ENCODE measurements around the gene BET1L.
"Not testable (repeated sequence)": the region's sequence is repeated elsewhere in the genome, so short reads cannot be mapped to it uniquely, and the experiment has no call there.

Gene BET1L

GRCh38 chr11:221539-221938 is 14.3 kb upstream of the BET1L start:
- H3K4me3 ChIP-seq (replicated peaks; ENCODE audit: low read depth, low read length), result no peak overlapping the region
- no peak for DNase-seq (ENCODE audit: low read depth)
- no peak for TF ChIP-seq CTCF (IDR thresholded peaks at IDR 0.05; ENCODE audit: low read length, missing control alignments)

- DNase-seq (ENCODE audit: low read depth); H3K4me3 ChIP-seq (replicated peaks; ENCODE audit: low read depth, low read length): not testable (repeated sequence)
Observed at GRCh38 chr11:220641-221215, 13.5 kb upstream of the BET1L start.

GRCh38 chr11:218815-219593 is 11.8 kb upstream of the BET1L start:
- no peak for TF ChIP-seq CTCF (IDR thresholded peaks at IDR 0.05; ENCODE audit: low read length, missing control alignments)
- DNase-seq (ENCODE audit: low read depth), result no peak
- no peak overlapping the region for H3K4me3 ChIP-seq (replicated peaks; ENCODE audit: low read depth, low read length)

- no peak for TF ChIP-seq CTCF (IDR thresholded peaks at IDR 0.05; ENCODE audit: low read length, missing control alignments)
- DNase-seq (ENCODE audit: low read depth), result no peak
- no peak overlapping the region for H3K4me3 ChIP-seq (replicated peaks; ENCODE audit: low read depth, low read length)
Observed at GRCh38 chr11:217704-218103, 10.5 kb upstream of the BET1L start.

GRCh38 chr11:216081-216974 is 9.1 kb upstream of the BET1L start:
- no peak for DNase-seq (ENCODE audit: low read depth)
- no peak for TF ChIP-seq CTCF (IDR thresholded peaks at IDR 0.05; ENCODE audit: low read length, missing control alignments)
- H3K4me3 ChIP-seq (replicated peaks; ENCODE audit: low read depth, low read length), result no peak overlapping the region

- no peak for TF ChIP-seq CTCF (IDR thresholded peaks at IDR 0.05; ENCODE audit: low read length, missing control alignments)
- DNase-seq (ENCODE audit: low read depth), result no peak
Observed at GRCh38 chr11:215581-216037, 8.4 kb upstream of the BET1L start.

GRCh38 chr11:214083-214482 is 6.9 kb upstream of the BET1L start:
- H3K4me3 ChIP-seq (replicated peaks; ENCODE audit: low read depth, low read length), result no peak overlapping the region

More at GRCh38 chr11:215581-216037, 8.4 kb upstream of the BET1L start:
- no peak overlapping the region for H3K4me3 ChIP-seq (replicated peaks; ENCODE audit: low read depth, low read length)

More at GRCh38 chr11:214083-214482, 6.9 kb upstream of the BET1L start:
- no peak for TF ChIP-seq CTCF (IDR thresholded peaks at IDR 0.05; ENCODE audit: low read length, missing control alignments)
- no peak for DNase-seq (ENCODE audit: low read depth)

Data from fibroblast of pulmonary artery (primary cell).